IPS-11a (cell line): ENCODE data around the gene MAMDC4.

Source experiments
- H3K4me3 ChIP-seq: one replicate; pipeline ENCODE4 v1.5.1; 2013; ENCODE audit warnings: low read depth, low read length, control low read depth

MAMDC4 gene

GRCh38 chr9:136885950-136886578 lies 33.9 kb downstream of the MAMDC4 start, which contains the start of gene TRAF2:
Gene TRAF2, plus strand, starts transcription at chr9:136886516. Its CDS starts 12,225 bp downstream, at chr9:136898741.
- peak within 1 kb of the TSS; percentile 72 for H3K4me3 ChIP-seq

DNA sequence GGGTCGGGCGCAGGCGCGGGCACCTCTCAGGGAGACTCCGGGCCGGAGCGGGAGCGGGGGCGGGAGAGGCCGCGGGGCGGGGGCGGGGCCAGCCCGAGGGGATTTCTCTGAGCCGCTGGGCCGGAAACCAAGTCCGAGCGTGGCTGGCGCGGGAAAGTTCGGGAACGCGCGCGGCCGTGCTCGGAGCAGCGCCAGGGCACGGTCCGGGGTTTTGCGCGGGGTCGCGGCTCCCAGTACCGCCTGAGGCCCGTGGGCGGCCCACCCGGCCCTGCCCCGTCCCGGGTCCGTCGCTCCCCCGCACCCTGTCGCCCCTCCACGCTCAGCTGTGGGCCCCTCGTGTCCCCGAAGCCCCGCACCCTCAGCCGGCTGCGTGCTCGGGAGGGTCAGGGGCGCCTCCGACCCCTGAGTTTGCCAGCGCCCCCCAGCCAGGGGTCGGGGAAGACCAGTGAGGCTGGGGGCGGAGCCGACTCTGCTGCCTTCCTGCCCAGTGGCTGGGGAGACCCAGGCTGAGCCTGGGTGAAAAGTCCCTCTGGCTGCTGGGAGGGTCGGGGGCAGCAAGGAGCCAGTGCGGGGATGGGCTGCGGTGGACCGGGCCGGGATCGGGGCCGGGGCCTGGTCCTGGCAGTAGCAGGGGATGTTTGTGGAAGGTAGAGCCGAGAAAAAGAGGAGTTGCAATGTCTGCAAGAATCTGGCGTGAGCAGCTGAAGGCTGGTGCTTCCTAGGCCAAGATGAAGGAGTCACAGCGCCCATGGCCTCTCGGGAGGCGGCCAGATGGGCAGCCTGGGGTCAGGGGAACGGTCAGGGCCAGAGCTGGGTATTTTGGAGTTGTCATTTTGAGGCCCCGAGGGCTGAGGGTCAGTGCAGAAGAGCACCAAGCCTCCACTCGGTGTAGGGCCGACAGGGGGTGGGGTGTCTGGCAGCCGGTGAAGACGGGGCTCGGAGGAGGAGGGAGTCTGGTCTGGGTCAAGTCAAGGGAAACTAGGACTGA lies 34.8 kb downstream of the MAMDC4 start:
- peak overlapping the region; percentile 72 for H3K4me3 ChIP-seq

GRCh38 chr9:136888454-136888853 lies 36.3 kb downstream of the MAMDC4 start:
- no peak overlapping the region for H3K4me3 ChIP-seq

GRCh38 chr9:136889858-136890257 lies 37.7 kb downstream of the MAMDC4 start:
- no peak overlapping the region for H3K4me3 ChIP-seq

GRCh38 chr9:136890661-136891060 lies 38.5 kb downstream of the MAMDC4 start:
- H3K4me3 ChIP-seq = no peak overlapping the region

DNA sequence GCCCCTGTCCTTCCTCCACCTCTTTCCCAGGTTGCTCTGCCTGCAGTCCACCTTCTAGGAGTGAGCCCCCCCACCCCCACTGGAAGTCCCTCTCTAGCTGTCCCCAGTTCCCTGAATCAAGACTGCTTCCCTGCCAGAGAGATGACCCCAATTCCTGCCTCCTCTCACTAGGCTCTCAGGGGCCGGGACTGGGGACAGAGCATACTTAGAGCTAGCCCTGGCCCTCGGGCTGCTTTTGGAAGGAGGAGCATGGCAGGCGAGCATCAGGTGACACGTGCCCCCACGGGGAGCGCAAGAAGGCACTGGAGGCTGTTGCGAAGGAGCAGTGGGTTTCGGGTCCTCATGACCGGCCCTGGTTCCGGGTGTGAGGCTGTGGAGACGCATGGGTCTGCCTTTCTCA lies 43.9 kb downstream of the MAMDC4 start:
- H3K4me3 ChIP-seq = no peak overlapping the region

GRCh38 chr9:136898483-136899100 lies 46.4 kb downstream of the MAMDC4 start:
- no peak overlapping the region for H3K4me3 ChIP-seq

DNA sequence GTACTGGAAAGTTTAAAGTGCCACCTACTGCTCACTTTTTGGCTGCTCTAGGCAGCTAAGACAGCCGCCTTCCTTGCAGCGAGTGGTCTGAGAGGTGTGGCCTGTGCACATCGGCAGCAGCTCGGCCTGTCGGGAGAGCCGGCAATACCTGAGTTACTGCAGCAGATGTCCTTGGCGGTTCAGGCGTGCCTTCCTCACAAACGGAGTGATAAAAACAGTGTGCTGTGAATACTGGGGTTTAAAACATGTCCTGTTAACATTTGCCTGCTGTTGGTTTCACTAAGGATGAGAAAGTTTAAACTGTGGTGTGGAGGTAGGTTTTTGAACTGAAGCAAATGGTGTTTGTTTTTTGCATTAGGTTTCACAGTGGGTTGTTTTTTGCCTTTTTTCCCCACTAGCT lies 47.0 kb downstream of the MAMDC4 start:
- H3K4me3 ChIP-seq = no peak overlapping the region

DNA sequence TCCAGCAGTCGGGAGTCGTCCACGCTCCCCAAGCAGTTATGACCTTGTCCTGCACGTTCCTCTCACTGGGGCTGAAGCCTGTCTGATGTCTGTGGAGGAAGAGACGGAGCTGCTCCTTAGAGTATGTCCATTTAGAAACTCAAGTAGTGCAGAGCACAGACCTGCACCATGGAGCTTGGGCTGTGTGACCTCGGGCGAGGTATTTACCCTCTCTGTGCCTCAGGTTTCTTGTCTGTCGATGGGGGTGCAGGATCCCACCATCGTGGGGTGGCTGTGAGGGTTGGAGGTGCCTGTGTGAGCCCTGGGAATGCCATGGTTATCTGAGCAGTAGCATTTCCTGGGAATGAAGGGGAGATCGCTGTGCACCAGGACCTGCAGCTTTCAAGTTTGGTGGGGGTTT lies 48.4 kb downstream of the MAMDC4 start:
- H3K4me3 ChIP-seq = no peak overlapping the region

DNA sequence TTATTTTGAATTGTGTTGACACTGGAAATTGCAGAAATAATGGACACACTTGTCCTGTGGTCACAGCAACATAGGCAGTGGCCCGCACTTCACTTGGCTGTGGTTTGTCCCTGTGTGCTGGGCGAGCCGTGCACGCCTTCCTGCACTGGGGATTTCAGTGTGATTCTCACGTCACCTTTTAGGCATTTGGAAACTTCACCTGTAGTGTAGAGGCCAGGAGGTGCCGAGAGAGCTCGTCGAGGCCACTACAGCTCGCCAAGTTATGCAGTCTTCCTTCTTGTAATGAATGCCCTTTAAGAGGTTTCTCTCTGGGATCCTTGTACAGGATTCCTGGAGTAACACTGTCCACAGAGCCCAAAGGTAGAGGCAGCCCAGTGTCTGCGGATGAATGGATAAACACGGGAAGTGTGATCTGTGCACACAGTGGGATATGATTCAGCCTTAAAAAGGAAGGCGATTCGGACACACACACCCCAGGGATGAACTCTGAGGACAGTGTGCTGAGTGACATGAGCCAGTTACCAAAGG lies 48.9 kb downstream of the MAMDC4 start:
- H3K4me3 ChIP-seq = no peak overlapping the region

DNA sequence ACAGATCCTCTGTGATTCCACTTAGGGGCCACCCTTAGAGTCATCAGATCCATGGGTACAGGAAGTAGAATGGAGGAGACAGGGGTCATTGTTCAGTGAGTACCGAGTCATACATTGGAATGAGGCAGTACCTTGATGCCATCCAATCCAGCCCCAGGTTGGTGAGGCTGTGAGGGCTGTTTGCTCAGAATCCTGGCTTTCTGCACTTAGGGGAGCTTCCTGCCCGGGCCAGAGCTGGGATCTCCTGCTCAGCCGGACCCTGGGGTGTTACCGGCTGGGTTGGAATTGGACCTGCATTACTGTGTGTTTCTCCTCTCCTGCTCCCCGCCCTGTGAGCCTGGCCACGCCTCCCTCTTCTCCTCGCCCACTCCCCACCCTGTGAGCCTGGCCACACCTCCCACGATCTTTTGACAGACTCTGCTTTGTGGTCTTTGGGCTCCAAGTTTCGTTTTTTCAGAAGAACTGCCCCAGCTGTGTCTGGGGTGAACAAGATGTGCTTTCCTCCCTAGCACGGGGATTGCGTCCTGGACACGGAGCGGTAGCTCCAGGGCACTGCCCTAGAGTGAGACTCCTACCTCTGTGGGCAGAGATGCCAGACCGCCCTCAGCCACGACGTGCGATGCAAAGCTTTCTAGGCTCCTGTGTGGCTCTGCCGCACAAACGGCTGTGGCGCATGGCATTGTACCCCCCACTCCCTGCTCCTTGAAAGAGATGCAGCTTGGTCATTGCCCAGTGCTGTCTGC lies 49.5 kb downstream of the MAMDC4 start:
- H3K4me3 ChIP-seq = no peak overlapping the region

- H3K4me3 ChIP-seq = no peak overlapping the region
These were observed 50.2 kb downstream of the MAMDC4 start for GRCh38 chr9:136902259-136902821.

- H3K4me3 ChIP-seq = no peak overlapping the region
These were observed 51.0 kb downstream of the MAMDC4 start for GRCh38 chr9:136903041-136903554.

- no peak overlapping the region for H3K4me3 ChIP-seq
These were observed 54.1 kb downstream of the MAMDC4 start for GRCh38 chr9:136906266-136906665.

GRCh38 chr9:136907011-136907914 lies 55.1 kb downstream of the MAMDC4 start:
- no peak overlapping the region for H3K4me3 ChIP-seq
